ENCODE results near the gene GLTP.
"Not testable (repeated sequence)": the region's sequence is repeated elsewhere in the genome, so short reads cannot be mapped to it uniquely, and the experiment has no call there.

GLTP gene, protein sequence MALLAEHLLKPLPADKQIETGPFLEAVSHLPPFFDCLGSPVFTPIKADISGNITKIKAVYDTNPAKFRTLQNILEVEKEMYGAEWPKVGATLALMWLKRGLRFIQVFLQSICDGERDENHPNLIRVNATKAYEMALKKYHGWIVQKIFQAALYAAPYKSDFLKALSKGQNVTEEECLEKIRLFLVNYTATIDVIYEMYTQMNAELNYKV

DNA sequence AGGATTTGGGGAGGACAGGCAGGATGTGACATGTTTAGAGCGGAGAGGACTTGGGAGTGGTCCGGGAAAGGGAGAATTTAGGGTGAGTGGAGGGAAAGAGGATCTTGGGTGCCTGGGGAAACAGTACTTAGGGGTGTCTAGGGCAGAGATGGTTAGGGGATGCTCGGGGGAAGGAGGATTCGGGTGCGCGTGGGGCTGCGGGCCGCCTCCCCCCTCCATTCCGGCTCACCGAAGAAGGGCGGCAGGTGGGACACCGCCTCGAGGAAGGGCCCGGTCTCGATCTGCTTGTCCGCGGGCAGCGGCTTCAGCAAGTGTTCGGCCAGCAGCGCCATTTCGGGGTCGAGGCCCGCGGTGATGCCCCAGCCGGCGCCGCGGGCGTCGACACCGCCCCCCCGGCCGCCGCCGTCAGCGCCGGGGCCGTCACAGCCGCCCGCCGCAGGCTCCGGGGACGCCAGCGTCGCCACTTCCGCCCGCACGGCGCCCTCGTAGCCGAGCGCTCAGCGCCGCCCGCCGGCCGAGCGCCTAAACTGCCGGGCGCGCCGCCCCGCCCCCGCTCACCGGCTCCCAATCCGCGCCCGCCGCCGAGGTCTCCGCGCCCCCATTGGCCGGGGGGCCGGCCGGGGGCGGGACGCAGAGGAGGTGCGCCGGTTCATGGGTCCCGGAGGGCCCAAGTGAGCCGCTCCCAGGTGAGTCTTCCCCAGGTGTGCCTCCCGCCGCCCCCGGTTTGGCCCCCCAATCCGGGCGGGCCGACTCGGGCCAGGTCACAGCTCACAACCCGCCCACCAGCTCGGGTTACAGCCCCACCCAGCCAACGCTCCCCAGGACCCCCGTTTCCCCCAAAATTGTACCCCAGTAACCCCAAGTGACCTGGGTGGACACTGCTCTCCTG, at the start of gene GLTP:
Gene GLTP (minus strand): TSS at position 499 of the 889 bp plus-strand sequence. CDS start 167 bp downstream, at position 332.
- peak; percentile 77 for DNase-seq

DNA sequence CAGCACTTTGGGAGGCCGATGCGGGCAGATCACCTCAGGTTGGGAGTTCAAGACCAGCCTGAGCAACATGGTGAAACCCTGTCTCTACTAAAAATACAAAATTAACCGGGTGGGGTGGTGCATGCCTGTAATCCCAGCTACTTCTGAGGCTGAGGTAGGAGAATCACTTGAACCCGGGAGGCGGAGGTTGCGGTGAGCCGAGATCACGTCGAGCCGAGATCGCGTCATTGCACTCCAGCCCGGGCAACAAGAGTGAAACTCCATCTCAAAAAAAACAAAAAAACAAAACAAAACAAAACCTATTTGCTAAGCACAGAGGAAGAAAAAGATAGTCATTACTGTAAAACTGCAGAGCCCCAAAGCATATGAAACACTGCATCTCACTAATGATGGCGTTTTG, 49.0 kb upstream of the GLTP start:
- not testable (repeated sequence) for DNase-seq

DNA sequence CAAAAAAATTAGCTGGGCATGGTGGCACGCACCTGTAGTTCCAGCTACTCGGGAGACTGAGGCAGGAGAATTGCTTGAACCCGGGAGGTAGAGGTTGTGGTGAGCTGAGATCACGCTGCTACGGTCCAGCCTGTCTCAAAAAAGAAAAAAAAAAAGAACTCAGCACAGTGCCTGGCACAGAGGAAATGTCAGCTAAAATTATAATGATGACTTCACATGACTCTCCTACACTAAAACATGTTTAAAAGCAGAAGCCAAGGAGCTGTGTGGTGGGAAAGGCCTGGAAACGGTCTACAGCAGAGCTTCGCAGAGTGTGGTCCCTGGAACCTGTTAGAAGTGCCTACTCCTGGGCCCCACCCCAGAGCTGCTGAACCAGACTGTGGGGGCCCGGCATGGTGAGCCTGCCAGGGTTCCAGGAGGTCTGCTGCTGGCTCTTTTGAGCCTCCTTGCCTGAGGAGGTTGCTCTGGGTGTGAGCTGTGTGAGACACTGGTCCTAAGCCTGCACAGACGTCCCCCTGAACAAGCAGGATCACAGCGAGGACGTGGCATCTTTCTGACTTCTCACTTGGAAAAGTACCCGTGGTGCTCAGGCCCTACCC, 47.8 kb upstream of the GLTP start:
- no peak for DNase-seq

DNA sequence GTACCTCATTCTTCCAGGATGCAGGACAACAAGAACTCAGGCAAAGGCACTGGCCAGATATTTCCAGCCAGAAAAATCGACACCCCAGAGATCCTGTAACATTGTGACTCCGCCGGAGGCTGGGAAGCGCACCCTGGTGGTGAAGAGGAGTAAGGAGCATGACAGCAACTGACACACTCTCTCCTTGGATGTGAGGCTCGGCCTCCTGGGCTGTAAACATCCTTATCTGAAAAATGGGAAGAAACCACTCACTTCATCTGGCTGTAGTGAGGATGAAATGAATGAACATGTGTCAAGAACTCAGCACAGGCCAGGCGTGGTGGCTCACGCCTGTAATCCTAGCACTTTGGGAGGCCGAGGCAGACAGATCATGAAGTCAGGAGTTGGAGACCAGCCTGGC, 47.3 kb upstream of the GLTP start:
- DNase-seq, result peak; percentile 26

DNA sequence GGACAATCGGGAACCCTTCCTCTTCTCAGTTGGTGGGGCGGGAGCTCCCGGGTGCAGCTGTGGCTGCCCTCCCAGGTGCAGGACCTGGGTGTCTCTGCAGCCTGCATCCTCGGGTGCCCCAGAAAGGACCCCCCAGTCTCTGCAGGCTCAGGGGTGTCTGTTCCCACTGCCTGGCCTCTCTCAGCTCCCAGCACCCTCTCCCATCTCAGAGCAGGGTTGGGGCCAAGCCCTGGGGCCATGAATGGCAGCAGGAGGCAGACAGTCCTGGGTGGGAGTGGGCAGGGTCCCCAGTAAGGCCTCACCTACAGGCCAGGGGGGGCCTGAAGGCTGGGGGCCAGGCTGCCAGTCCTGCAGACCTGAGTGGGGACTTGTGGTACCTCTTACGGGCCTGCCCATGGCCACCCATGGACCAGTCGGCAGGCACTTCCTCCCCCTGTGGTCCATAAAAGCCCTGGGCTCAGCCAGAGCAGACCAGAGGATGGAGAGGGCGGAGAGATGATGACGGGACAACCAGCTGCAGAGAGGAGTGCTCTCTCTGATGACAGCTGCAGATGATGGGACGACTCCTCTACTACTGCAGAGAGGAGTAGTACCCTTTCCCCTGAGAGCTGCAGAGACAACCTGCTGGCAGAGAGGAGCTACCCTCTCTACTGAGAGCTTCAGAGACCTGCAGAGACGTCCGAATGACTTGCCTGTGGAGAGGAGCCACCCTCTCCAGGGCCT, 46.3 kb upstream of the GLTP start:
- no peak for DNase-seq

DNA sequence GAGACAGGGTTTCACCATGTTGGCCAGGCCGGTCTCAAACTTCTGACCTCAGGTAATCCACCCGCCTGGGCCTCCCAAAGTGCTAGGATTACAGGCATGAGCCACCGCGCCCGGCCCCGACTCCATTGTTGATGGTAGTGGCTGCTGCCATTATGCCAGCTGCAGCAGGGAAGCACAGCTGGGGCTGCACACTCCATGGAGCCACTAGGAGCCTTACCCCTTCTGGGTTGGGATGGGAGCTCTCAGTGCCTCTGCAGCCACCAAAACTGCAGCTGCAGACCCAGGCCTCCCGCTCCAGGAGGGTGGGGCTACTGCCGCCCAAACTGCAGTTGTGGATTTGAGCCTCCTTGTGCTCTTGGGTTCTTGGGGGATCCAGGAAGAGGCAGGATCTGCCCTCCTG, 45.7 kb upstream of the GLTP start:
- DNase-seq, result no peak

DNA sequence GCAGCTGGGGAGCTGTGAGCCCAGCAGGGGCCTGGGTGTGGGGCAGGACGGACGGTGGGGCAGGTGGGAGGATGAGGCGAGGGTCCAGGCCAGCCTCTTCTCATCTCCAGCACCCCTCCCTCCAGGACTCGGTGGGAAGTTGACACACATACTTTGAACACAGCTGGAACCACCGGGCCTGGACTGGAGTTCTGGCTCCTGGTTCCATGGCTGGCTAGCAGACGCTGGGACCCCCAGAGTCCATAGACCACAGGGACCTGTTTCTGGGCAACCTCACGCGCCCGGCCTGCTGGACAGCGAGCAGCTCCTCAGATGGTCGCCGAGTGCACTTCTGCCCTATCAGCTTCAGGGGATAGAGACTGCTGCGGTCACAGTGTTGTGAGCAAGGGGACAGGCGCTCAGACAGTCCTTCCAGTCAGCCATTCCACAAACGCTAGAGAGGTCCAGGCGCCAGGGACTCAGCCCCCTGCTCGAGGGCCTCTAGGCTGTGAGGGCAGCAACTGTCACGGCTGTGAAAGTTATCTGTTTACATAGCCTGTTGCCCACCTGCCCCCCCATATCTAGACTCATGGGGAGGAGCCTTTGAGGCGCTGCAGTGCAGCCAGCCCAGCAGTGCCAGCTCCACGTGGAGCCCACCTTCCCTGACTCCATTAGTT, 45.0 kb upstream of the GLTP start:
- DNase-seq, result no peak

DNA sequence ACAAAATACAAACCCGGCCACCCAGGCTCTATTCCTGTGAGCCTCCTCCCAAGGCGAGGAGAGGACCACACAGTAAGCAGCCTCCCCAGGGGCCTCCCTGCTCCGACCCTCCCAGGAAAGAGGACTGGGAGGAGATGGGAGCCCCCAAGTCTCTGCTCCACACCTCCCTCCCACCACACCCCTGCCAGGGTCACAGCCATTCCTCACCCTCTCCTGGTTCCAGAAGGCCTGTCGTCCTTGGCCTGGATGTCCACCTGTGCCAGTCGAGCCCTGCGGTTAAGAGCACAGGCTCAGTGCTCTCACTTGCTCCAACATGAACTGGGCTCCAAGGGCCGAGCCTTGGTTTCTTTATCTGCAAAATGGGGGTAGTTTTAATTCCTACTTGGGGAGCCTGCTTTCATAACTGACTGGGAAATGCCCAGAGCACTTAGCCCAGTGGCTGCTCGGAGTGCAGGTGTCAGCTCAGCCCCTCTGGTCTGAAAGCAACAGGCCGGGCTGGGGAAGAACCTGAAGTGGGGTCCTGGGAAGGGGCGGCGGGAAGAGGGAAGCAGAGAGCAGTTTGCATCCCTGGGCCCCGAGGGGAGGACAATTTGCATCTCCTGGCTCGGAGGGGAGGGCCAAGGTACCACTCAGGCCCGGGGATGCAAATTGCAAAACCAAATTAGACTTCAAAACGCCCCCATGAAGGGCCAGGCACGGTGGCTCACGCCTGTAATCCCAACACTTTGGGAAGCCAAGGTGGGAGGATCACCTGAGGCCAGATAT, 43.3 kb upstream of the GLTP start:
- no peak for DNase-seq

DNA sequence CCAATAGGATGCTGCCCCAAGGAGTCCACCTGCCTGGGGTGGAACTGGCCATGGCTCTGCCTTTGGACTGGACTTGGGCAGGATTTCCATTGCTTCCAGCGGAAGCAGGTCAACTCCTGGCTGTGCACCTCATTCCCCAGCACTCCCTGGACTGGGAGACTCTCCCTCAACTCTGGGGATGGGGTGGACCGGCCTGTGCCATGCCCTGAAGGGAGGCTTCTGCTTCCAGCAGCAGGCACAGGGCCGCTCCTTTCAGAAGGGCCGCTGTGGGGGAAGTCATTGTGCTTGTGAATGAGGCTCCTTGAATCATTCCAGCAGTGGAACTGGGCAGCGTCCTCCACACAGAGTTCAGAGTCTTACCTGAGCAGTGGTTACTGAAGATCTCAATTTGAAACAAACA, 42.7 kb upstream of the GLTP start:
- DNase-seq, result no peak

DNA sequence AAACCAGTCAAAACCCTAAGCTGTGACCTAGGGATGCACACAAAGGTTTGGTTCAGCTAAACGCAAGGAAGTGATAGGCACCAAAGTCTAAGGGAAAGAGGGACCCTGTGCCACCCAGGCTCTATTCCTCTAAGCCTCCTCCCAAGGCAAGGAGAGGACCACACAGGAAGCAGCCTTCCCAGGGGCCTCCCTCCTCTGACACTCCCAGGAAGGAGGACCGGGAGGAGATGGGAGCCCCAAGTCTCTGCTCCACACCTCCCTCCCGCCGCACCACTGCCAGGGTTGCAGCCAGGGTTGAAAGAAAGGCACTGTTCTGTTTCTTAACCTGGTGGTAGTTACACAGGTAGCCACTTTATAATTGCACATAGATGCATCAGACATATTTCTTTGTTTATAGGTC, 41.6 kb upstream of the GLTP start:
- DNase-seq, result no peak

DNA sequence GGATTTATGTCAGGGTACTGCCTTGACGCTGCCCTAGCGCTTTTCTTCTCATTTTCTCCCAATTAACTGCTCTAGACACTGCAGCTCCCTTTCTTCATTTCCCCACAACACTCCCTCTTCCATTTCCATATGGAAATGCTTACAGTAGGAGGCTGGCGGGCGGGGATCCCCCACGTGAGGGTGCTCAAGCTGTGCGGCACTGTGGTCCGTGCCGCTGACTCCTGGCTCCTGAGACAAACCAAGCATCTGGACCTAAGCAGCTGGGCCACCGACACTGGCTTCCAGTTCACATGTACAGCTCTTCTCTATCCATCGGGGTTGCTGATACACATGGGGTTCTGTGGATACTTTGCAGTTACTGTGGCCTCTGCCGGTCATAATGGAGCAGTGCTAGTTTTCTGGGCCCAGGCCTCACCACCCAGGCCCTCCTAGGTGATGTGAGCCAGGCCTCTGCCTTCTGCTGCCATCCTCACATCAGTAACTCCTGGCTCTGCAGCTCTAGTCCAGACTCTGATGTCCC, 40.0 kb upstream of the GLTP start:
- DNase-seq, result no peak

DNA sequence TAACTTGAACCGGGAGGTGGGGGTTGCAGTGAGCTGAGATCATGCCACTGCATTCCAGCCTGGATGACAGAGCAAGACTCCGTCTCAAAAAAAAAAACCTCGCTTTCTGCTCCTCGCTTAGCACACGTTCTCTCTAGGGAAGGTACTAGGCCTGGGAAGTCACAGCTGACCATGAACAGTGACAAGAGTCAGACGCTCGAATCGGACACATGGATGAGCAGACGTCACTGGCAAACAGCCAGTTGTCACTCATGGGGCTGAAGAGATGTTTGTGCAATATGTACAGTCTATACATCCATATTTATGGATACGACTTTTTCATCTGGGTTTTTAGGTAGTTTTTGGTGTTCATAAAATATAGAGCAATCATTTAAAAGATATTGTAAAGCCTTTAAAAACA, 39.1 kb upstream of the GLTP start:
- no peak for DNase-seq

DNA sequence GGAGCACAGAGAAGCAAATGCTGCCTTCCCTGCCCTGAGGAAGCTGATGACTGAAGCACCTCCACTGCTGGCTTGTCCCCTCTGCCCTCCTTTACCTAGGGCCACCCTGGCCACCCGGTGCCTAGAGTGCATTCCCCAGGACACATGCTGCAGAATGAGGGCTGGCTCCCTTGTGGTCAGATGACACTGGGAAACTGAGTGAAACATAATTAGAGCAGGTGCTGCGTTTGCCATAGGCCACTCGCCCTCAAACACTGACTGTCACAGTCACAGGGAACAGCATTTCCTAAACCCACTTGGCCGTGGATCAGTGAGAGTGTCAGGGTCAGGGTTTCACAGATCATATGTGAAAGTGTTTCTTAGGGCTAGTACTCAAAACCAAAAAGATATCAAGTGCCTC, 35.7 kb upstream of the GLTP start:
- DNase-seq, result no peak

DNA sequence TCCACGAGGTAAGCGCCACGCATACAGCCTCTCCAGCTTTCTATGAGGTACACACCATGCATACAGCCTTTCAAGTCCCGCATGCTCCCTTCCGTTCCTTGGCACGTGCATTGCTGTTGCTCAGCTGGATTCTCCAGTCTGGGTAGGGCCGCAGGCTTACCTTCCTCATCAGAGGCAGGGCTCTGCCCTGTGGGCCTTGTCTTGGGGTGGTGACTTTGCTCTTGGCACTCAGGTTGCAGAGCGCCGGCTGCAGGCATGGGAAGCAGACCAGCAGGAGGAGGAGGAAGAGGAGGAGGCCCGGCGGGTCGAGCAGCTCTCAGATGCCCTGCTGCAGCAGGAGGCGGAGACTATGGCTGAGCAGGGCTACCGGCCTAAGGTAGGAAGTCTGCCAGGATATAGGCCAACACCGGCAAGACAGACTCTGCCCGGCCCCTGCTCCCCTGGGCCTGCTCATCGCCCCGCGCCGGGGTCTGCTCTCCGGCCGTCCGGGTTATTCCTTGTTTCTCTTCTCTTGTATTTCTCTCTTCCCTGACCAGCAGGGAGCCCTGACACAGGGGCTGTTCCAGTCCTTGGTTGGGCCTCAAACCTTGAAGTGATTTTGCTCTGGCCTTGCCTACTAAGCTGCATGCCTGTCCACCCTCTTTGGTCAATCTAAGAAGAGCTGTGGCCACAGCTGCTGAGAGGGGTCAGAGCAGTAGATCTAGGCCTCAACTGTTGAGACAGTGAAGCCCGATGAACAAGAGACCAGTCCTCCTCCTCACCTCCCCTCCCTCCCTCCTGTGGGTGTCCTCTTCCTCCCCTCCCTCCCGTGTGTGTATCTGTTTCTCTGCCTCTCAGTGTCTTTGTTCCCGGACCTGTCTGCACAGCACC, 35.1 kb upstream of the GLTP start:
- DNase-seq, result no peak

DNA sequence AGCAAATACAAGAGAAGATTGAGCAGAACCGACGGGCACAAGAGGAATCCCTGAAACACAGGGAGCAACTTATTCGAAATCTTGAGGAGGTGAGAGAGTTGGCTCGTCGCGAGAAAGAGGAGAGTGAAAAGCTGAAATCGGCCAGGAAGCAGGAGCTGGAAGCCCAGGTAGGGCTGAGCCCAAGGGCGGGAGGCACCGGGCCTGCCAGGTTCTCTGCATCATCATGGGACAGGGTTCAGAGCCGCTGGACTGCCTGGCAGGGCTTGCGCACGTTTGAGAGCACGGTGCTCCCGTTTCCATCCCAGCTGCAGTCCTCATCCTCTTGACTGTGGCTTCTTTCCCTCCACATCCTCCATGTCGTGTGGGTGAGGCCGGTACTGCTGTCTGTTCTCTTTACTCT, 34.1 kb upstream of the GLTP start:
- no peak for DNase-seq

DNA sequence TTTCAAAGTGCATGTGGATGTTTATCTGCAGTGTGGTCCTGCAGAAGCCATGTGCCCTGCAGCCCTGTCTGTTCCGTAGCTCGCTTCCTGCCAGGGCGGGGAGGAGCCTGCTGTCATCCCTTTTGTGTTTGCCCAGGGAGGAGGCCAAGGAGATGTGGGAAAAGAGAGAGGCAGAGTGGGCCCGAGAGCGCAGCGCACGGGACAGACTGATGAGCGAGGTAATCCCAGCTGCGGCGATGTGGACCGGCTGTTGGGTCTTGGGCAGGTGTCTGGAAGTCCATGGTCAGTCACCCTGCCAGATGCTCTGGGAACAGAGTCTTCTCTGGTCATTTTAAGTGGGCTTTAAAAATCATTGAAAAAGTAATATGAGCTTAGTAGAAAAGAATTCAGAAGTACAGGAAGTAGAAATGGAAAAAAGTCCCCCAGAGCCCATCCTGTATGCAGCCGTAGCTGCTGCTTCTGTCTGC, 32.5 kb upstream of the GLTP start:
- DNase-seq, result no peak

DNA sequence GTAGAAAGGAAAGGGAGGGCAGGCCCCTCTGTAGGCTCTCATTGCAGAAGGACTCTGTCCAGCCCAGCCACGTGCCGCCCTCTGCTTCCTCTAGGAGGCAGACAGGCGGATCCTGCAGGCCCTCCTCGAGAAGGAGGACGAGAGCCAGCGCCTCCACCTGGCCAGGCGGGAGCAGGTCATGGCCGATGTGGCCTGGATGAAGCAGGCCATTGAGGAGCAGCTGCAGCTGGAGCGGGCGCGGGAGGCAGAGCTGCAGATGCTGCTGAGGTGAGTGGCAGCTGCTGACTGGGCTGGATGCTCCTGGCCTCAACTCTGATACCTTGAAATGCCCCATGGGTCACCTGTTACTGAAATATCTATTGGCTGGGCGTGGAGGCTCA, 30.6 kb upstream of the GLTP start:
- DNase-seq, result no peak

DNA sequence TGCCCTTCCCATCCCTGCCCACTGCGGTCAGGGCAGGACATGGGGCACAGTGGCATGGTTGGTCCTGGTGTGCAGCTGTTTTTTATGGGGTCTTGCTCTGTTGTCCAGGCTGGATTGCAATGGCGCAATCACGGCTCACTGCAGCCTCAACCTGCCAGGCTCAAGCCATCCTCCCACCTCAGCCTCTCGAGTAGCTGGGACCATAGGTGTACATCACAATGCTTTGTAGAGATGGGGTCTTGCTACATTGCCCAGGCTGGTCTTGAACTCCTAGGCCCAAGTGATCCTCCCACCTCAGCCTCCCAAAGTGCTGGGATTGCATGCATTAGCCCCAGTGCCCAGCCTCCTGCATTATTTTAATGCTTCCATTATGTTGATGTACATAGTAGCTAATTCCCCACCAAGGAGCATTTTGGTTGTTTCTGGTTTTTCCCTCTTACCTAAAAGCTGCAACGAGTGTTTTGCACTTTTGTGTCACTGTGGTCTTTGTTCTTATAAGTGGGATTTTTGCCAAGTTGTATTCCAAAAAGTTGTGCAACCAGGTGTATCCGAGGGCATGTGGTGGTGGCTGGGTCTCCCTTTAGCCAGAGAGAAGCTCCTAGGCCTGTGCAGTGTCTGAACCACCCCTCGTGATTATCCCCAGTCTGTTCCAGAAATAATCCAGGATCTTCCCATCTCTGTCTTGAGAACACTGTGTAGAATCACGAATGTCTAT, 30.1 kb upstream of the GLTP start:
- DNase-seq, result no peak

DNA sequence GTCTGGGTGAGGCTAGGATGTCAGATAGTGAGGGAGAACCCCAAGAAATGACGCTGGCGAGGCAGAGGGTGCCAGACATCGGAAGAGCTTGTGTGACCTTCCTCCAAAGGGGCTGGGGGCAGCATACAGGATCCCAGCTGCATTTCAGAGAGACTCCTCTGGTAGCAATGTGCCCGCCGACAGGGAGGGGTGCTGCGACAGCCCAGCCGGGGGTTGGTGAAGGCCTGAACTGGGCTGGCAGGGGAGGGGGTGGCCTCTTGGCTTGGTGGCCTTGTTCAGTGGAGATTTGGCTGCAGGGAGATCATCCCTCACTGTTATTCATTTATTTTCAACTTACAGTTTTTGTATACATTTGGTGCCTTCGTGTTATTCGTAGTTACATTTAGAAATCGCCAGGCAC, 25.0 kb upstream of the GLTP start:
- DNase-seq, result no peak

DNA sequence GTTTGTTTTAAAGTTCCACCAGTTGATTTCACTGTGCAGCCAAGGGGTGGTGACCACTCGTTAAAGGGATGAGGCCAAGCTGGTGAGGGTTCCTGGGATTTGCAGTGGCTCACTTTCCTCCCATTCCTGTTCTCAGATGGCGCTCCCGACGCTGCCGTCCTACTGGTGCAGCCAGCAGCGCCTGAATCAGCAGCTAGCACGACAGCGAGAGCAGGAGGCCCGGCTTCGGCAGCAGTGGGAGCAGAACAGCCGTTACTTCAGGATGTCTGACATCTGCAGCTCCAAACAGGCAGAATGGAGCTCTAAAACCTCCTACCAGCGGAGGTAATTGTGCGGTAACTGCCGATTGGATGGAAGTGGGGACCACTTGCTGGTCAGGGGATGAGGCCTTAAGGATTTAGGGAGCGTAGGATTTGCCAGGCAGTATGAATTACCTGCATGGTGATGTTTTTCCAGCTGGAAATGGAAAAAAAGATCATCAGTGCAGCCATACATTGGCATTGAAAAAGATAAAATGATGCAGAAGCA, 22.6 kb upstream of the GLTP start:
- DNase-seq, result no peak

Data from kidney glomerular epithelial cell (primary cell).